Measurements from ENCODE around the gene CCT8. TPM values are rescaled to one million over a fixed set of nuclear protein-coding genes. Genes with fewer than 3 reads are reported as not detected.

Gene CCT8
- total RNA-seq, 1 donor from 2014 or later = 170 TPM

DNA sequence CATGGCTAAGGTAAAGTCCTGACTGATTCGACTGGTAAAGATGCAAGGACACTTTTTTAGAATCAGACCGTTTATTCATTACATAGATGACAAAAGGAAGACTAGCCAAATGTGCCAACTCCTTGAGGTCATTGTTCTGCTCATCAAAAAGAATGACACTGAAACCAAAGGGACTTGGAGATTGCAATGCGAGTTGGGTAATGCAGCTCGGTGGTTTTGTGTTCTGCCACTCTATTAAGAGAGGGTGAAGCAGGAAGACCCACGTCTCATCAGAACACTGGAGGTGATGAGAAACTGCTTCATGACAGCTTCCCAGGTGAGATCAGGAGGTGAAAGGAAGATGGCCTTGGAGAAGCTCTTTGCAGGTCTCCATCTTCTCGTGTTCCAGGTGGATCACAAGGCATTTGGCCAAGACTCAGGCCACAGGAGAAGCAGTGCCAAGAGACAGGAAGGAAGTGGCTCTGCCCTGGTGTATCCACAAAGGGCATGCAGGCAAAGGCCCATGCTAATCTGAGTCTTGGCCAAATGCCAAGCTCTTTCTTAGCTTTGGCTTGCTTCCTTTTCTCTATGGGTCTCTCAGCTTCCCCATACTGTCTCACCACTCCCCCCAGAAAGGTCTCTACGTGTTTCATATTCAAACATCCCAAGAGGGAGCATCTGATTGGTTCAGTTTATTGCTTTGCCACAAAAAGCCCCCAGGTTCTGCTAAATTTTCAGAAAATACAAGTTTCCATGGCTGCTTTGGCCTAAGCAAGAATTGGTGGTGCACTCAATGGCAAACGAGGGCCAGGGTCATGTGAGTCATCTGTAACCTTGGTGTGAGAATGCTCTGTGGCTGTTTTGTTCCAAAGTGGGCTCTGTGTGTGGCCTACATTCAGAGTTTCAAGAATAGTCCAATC lies 5.7 kb upstream of the CCT8 start:
- DNase-seq (ENCODE audit: low spot score) = no peak

- DNase-seq (ENCODE audit: low spot score) = peak; percentile 50
Observed at GRCh38 chr21:29077651-29078090, 4.2 kb upstream of the CCT8 start.

GRCh38 chr21:29076731-29077640 lies 3.5 kb upstream of the CCT8 start:
- peak; percentile 49 for DNase-seq (ENCODE audit: low spot score)

- no peak for DNase-seq (ENCODE audit: low spot score)
Observed at GRCh38 chr21:29075706-29076466, 2.4 kb upstream of the CCT8 start.

GRCh38 chr21:29074783-29075182 lies 1.3 kb upstream of the CCT8 start:
- no peak for DNase-seq (ENCODE audit: low spot score)

DNA sequence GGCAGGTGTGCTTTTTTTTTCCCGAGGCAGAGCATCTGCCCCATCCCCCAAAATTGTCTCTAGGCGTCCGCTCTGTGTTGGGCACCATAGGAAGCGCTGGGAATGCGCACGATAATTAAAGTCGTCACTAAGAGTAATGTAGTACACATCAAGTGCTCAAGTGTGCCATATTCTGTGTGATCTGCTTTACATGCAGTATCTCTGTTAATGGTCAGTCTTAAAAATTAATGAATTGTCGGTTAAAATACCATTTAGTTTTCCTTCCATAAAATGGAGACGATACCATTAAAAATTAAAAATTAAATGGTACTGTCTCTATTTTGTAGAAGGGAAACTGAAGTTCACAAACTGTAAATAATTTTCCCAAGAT lies 544 bp upstream of the CCT8 start:
- no peak for DNase-seq (ENCODE audit: low spot score)

DNA sequence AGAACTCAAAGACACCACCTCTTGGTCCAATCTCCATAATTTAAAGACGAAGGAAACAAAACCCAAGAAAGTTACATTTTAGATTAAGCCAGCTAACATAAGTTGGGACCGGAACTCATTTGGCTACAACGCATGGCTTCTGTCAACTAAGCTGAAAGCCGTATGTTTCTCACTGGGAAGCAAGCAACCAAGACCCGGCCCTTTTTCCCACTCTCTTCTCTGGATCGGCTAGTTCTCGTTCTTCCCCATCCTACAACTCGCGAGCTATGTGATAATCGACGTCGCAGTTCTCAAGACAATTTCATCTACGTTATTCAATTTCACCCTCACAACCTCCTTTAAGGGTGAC lies 601 bp downstream of the CCT8 start:
- no peak for DNase-seq (ENCODE audit: low spot score)

DNA sequence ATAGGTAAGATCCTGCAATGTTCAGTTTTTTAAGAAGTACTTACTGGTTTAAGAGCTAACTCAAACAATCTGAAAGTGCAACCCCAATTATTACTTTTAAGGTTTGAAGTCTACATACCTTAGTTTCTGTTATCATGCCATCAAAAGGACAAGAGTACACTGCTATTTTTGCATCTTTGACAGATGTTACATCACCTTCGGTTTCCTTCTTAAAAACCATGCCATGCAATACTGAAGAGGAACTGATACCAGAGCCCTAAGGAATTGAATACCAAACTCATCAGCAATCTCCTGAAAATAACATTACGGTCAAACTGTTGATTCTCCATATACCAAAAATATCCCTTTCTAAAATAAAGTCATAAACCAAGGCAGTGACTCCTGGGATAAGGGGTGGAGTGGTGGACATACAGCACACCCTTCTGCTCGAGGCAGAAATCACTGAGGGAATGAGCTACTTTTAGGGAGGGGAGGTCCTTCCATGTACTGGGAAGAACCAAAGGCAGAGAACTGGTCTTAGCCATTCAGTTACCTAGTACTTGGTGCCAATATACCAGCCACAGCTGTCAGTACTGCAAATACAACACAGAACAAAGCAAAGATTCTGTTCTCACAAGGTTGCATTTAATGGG lies 8.5 kb downstream of the CCT8 start:
- DNase-seq (ENCODE audit: low spot score) = no peak

- no peak for DNase-seq (ENCODE audit: low spot score)
Observed at GRCh38 chr21:29056538-29057050, 16.9 kb downstream of the CCT8 start.

DNA sequence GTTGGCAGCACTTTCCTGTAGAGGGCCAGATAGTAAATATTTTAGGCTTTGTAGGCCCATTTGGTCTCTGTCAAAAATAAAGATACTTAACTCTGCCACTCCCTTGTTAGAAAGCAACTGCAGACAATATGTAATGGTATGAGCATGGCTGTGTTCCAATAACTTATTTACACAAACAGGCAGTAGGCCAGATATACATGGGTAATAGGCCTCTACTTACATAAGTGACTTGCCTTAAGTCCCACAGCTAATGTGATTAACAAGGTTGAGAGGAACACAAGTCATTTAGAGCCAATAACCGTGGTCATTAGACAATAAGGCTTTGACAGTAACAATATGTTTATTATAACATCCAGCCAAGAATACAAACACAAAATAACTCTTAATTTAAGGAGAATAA lies 17.4 kb downstream of the CCT8 start:
- DNase-seq (ENCODE audit: low spot score) = no peak

DNA sequence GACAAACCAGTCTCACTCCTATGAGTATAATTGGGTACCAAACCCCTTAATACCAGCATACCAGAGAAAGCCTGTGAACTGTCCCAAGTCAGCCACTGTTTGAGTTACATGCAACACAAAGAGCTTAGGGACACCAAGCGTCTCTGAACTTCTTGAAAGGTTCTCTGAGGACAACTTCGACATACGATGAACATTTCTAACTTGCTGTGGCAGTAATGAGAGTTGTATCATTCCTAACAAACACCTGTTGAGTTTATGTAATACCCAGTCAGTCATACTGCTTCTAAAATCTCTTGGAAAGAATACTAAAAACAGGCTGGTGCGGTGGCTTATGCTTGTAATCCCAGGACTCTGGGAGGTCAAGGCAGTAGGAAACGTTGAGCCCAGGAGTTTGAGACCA lies 18.4 kb downstream of the CCT8 start:
- no peak for DNase-seq (ENCODE audit: low spot score)

DNA sequence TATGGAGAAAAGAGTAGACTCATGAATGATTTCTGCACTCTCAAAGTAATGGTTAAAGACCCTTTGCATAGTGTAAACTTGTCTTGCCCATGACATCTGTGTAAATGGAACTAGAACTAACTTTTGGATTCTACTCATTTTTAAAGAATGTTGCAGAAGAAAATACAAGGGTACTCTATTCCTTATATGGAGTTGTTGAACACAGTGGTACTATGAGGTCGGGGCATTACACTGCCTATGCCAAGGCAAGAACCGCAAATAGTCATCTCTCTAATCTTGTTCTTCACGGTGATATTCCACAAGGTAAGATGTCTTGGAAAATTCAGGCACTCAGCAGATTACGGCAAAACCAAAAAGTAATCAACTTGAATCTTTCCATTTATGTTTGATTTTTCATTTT lies 19.8 kb downstream of the CCT8 start:
- DNase-seq (ENCODE audit: low spot score) = no peak

- no peak for DNase-seq (ENCODE audit: low spot score)
Observed at GRCh38 chr21:29053011-29053553, 20.4 kb downstream of the CCT8 start.

DNA sequence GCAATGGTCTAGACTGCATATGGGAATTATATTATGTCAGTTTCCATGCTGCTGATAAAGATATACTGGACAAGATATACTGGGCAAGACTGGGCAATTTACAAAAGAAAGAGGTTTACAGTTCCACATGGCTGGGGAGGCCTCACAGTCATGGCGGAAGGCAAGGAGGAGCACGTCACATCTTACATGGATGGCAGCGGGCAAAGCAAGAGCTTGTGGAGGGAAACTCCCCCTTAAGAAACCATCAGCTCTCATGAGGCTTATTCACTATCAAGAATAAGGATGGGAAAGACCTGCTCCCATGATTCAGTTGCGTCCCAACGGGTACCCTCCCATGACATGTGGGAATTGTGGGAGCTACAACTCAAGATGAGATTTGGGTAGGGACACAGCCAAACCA lies 21.2 kb downstream of the CCT8 start:
- no peak for DNase-seq (ENCODE audit: low spot score)

DNA sequence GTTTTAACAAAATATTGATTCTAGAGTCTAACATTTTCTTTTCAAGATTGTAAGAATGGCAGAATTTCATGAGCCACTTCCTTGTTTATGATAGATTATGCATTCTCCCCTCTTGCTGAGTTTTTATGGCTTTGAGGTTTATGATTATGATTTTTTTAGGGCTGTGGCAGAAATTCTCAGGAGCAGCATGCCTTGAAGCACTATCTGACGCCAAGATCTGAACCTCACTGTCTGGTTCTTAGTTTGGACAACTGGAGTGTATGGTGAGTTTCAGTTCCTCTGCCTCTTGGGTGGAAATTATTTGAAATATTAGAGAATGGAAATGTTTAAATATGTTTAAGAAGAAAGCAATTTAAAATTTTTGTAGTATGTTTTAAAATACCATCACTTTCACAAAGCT lies 38.8 kb downstream of the CCT8 start:
- DNase-seq (ENCODE audit: low spot score) = no peak

DNA sequence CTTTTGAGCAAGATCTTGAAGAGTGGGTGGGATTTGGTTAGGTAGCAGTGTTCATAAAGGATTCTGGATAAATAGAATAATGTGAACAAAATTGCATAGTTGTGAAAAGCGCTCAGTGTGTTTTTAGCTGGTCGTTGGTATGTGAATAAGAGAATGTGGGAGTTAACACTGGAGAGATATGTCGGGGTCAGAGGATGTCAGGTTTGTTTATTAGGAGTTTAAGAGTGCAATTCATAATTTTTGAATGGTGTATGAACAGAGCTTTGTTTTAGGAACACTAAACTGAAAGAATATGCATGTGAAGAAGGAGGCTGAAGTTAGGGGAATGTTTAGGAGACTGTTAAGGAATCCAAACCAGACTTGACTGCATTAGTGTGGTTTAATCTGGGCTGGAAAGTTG lies 39.6 kb downstream of the CCT8 start:
- DNase-seq (ENCODE audit: low spot score) = no peak

GRCh38 chr21:29033301-29033700 lies 40.1 kb downstream of the CCT8 start:
- DNase-seq (ENCODE audit: low spot score) = no peak

DNA sequence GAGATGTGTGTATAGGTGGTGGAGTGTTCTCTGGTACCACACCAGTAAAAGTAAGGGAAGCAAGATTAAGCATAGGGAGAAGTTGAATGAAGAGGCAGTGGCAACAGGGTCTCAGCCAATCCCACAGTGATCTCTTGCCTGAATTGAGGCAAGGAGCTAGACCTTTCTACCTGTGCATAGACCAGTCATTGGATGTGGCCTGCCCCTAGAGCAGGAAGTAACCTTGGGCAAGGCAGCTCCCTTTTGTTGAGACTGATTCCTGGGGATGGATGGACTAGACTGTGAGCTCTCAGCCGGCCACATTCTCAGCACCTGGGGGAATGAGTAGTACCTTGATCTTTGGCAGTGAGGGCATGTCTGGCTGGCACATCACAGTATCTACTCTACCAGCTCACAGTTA lies 42.5 kb downstream of the CCT8 start:
- DNase-seq (ENCODE audit: low spot score) = no peak

GRCh38 chr21:29029524-29029923 lies 43.9 kb downstream of the CCT8 start:
- no peak for DNase-seq (ENCODE audit: low spot score)

DNA sequence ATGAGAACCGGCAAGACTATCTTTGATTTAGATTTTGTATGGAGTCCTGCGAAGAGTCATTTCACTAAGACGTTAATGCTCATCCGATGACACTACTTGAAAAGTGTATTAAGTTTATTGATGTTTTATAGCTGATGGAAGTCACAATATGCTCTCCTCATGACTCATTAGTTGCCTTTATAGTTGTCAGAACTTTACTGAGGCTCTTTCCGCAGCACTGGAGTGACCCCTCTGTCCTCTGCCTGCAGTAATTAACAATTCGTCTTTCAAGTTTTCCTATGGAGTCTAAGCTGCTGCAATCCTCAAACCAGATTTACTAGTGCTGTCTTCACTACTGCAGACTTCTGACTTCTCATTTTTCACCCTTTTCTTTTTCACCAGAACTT lies 48.1 kb downstream of the CCT8 start:
- DNase-seq (ENCODE audit: low spot score) = no peak
